Upper lobe of left lung (tissue), 4 donors: ENCODE data around the gene VWA8.

Experiments
- CTCF ChIP-seq, 6 experiments: fragments of 450-650 bp in 4 of 6; fragments of 200-600 bp in 2 of 6; sonication (generic) in 2 of 6; IDR thresholded peaks; one replicate each; pipeline ENCODE4 v1.5.1; 2016 to 2019; ENCODE audit warnings: antibody characterized with exemption in 6 of 6
- POLR2A ChIP-seq, 4 donors: fragments of 450-650 bp; IDR thresholded peaks; one replicate each; pipeline ENCODE4 v1.5.1; 2016 to 2017; ENCODE audit warnings: antibody characterized with exemption in 4 of 4, mild to moderate bottlenecking in 2 of 4
- POLR2AphosphoS5 ChIP-seq, 2 donors: sonication (generic); formaldehyde crosslinking; IDR thresholded peaks; one replicate each; pipeline ENCODE4 v1.5.1; 2017; ENCODE audit warnings: antibody characterized with exemption in 2 of 2

GRCh38 chr13:41709511-41709910 is 251.4 kb downstream of the VWA8 start:
- TF ChIP-seq POLR2AphosphoS5 (IDR thresholded peaks at IDR 0.05) (no peak), CTCF (IDR thresholded peaks at IDR 0.05) (no peak), POLR2A (IDR thresholded peaks at IDR 0.05) (no peak)
